ENCODE results near the gene SOX6. TPM values are rescaled to one million over a fixed set of nuclear protein-coding genes. Genes with fewer than 3 reads are reported as not detected.

The SOX6 gene
- polyA plus RNA-seq, 1 donor = 22.8 TPM

DNA sequence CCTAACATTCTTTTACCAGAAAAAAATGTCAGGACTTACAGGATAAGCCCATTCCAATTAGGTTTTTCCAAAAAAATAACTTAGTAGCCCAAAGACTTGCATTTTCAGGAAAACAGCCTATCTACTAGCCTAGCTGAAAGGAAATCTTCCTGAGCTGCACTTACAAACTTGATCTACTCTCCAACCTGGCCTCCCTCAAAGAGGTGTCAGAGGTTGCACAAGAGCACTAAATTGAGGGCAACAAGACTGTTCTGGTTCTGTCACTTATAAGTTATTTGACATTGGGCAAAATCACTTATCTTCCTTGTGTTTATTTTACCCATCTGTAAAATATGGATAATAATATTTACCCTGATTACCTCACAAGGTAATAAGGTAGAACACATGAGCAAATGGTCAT is 7.9 kb upstream of the SOX6 start:
- no peak for DNase-seq (ENCODE audit: low read depth)

GRCh38 chr11:16363706-16364105 is 7.4 kb upstream of the SOX6 start:
- DNase-seq (ENCODE audit: low read depth) = no peak

DNA sequence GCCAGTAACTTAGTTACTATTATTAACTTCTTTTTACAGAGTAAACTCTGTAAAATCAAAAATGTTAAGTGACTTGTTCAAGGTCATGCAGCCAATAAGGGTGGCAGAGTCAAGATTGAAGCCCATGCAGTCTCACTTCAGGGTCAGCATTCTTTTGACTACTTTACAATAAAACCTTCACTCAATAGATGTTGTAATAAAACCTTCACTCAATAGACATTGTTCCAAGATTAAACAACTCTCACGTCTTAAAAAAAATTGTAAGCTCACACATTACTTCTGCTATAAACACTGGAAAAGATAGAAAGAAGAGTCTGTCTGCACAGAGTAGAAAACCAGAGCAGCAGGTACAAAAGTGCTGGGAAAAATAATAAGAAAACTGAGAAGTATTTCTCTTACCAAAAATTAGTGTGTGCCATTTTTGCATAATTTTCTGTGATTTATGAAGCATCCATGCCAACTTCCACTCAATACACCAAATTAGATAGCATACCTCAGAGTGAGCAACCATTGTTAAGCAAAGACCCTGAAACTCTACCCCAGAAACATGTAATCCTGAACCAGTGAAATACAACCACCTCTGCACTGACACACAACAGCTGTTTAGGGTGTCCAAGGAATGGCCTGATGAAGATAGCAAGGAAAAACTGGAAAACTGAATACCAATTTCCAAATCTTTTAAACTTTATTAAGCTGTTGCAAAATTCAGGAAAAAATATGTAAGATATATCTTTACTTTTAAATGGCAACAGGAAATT is 4.9 kb upstream of the SOX6 start:
- no peak for DNase-seq (ENCODE audit: low read depth)

DNA sequence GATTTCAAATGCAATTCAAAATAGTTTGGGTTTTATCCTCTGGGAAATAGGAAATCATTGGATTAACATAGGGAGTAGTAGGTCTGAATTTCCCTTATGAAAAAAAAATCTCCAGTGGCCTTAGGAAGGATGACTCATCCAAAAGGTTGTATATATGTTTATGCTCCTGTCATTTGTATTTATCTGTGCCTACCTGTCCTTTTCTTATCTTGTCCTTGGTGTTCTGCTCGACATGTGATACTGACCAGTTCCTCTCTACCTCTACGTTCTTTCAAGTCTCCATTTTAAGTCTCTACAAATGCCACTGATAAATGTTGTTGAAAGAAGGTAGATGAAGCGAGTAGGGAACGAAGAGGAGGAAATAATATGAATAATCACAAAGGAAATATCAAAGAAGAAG is 3.0 kb upstream of the SOX6 start:
- no peak for DNase-seq (ENCODE audit: low read depth)

DNA sequence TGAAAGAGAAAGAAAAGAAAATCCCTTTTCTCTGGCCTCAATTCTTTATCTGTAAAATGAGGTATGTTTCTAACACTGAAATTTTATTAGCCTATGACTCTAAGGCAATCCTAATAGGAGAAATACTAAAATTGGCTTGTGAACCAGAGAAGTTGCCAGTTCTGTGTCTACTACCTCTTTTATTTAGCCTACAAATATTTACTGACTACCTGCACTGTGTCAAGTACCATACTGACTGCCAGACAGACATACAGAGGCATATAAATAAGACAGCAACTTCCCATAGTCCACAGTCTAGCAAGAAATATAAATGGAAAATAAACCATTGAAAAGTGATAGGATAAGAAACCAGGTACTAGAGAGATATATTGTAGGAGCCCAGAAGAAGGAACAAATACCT is 2.4 kb upstream of the SOX6 start:
- DNase-seq (ENCODE audit: low read depth) = no peak

DNA sequence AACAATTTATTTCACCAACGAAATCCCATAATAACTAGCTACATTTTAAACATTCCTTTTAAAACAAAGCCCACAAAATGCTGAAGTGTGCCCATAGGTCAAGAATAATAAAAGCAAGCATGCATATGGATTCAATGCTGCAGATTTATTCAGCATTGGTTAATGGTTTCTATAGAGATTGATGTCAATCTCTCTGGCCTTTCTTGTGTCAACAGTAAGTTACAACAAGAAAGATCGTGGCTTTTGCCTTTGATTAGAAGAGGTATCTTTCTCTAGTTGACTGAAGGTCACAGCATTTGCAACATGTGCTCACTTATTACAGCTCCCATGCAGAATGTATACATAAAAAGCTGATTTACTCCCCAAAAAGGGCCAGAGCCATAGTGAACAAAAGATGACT is 1.4 kb upstream of the SOX6 start:
- DNase-seq (ENCODE audit: low read depth) = no peak

DNA sequence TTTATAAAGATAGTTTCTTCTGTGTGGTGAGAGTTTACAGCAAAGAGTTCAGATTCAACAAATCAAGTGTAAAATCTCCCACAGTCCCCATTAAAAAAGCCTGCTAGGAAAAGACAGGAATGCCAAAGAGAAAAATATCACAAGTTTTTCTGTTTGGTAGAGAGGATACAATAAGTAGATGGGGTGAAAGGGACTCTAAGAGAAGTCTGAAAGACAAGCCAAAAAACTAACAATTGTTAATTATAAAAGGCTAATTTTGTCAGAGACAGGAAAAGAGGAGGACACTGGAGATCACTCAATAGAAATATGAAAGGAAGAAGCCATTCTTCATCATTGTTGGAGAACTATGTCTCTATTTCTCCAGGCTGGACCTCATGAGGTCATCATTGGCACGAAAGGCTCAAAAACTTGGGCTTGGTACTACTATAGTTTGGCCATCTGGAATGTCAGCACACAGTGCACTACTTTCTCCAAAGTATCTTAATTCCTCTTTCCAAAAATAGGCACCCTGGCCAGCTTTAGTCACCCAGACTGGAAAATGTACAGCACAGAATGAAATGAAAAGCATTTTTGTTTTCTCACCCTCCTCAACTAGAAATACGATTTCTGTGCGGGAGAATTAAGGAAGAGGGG is 531 bp upstream of the SOX6 start:
- peak; percentile 24 for DNase-seq (ENCODE audit: low read depth)

DNA sequence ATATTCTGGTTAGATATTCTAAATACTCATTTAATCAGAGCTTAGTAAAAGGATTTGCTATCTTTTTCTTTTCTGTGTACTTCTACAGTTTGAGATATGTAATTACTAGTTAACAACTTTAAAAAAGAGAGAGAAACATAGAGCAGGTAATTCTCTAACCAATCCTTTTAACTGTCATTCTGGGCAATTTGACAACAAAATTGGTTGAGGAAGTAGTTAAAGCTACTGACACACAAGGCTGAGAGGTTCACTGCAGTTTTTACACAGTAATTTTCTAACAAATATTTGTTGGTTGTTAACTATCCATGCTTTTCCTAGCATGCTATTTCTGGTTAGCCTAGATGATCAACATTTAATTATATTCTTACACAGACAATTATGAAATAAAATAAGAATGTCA is 3.6 kb downstream of the SOX6 start:
- DNase-seq (ENCODE audit: low read depth) = no peak

- no peak for DNase-seq (ENCODE audit: low read depth)
These were observed 6.2 kb downstream of the SOX6 start for GRCh38 chr11:16350125-16350524.

DNA sequence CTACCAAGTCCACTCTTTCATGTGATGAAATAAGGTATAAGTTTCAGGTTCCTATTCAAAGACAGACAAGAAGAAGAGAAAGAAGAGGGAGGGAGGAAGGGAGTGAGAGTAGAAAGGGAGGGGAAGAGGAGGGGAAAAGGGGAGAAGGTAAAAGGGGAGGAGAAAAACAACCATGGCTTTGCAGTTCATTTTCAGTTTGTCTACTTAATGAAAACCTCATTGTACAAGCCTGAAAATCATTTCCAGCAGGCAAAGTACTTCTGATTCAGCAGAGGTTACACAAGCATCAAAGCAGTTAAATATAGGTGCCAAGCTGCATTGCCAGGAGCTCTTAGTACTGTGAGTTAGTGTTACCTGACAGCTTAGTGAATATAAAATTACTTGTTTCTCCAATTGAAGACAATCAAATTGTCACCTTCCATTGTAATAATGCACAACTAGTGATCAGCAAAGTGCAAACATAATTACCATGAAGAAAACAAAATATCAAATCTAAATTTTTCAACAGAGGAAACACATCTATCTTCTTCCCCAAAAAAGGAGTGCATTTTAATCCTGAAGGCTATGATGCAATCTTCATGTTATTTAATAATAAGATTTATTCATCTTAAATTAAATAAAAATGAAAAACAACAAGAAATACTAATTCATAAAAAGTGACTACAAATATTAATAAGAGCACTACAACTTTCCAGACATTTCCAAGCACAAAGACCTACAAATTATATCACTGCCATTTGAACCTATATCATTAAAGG is 8.2 kb downstream of the SOX6 start:
- no peak for DNase-seq (ENCODE audit: low read depth)

- DNase-seq (ENCODE audit: low read depth) = no peak
These were observed 9.4 kb downstream of the SOX6 start for GRCh38 chr11:16346975-16347374.

GRCh38 chr11:16341853-16342252 is 14.5 kb downstream of the SOX6 start:
- DNase-seq (ENCODE audit: low read depth) = no peak

DNA sequence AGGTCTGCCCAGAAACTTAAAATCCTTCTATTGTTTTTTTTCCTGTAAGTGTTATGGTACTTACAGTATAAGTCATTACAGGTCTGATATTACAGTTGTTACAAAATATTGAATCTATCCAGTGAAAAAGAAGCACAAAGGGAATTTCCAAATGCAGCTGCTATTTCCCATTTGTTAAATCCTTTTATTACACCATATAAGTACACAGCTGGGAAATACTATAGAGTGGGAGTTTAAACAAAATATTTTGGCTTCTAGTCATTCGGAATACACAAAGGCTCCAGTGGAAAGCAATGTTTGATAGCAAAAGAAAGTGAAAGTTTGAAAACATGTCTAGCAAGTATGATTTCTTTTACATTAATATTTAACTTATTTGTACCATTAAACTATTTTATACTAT is 18.0 kb downstream of the SOX6 start:
- DNase-seq (ENCODE audit: low read depth) = peak; percentile 40

DNA sequence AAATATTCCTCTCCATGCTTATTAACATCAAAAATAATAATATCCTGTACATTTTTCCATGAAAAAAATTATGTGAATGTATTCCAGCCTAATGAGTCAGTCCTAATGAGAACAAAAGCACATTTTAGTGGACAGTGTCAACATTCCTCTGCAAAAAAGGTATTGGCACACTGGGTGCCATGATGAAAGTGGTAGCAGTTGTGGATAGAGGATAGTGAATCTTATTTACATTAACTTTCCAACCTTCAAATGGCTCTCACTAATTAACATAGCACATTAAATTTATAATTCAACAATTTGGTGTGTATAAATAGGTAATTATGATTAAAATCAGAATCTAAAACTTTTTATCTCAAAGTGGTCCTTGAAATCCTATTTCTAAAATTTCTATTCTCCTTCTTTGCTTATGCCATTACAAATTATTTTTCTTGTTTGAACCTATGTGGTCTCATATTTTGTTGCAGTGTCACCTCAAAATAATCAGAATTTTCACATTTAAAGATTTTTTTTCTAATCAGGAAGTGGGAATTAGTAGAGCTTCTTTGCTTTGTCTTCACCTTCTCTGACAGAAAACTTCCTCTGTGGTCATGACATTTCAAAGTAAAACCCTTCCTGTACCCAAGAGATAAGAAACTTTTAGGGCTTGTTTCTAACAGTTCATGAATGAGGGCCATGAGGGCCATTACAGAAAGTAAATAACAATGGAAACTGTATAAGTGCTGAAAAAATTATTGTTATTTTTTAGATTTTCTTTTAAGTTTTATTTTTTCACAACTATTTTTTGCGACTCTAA is 18.7 kb downstream of the SOX6 start:
- no peak for DNase-seq (ENCODE audit: low read depth)

DNA sequence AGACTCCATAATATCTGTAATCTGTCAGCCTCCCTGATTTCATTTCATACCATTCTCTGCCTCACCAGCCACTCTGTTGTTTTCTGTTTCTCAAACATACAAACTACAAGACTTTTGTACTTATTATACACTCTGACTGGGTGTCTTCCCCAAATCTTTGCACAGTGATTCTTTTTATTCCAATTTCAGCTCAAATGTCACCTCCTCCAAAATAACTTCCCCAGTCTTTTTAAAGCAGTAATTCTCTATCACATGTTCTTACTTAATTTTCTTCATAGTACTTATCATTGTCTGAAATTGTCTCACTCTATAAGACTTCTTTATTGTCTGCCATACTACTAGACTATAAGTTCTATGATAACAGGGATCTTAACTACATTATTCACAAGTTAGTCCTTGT is 19.6 kb downstream of the SOX6 start:
- DNase-seq (ENCODE audit: low read depth) = no peak

- DNase-seq (ENCODE audit: low read depth) = no peak
These were observed 20.1 kb downstream of the SOX6 start for GRCh38 chr11:16336204-16336603.

DNA sequence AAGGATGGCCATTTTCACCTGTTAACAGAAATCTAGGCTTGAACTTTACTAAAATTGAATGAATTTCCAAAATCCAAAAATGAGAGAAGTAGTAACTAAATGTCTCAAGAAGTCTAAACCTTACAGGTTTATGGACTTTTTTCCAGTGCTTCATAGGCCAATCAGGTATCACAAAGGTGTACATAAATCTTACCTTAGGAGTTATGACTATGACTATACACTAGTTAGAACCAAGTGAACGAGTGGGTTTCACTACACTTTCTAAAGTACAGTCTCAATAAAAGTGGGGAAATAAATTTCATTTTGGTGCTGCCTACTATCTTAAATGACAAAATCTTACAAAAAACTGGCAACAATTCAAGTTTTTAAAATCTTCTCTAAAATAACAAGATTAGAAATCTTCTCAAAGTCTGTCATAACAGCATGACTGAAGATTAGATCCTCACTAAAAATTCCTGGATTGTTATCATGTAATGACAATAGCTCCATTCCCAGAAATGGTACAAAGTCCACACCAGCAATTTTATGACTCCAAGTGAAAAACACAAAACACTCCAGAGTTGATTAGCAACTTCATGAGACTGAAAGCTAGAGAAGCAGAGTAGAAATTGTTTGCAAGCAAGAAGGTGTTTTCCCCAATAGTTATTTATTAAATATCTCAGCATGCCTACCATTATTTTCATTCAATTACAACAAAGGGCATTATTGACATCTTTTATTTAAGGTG is 20.9 kb downstream of the SOX6 start:
- no peak for DNase-seq (ENCODE audit: low read depth)

GRCh38 chr11:16326679-16327297 is 29.6 kb downstream of the SOX6 start:
- no peak for DNase-seq (ENCODE audit: low read depth)

GRCh38 chr11:16322190-16322589 is 34.2 kb downstream of the SOX6 start:
- DNase-seq (ENCODE audit: low read depth) = no peak

- no peak for DNase-seq (ENCODE audit: low read depth)
These were observed 35.2 kb downstream of the SOX6 start for GRCh38 chr11:16321148-16321547.

DNA sequence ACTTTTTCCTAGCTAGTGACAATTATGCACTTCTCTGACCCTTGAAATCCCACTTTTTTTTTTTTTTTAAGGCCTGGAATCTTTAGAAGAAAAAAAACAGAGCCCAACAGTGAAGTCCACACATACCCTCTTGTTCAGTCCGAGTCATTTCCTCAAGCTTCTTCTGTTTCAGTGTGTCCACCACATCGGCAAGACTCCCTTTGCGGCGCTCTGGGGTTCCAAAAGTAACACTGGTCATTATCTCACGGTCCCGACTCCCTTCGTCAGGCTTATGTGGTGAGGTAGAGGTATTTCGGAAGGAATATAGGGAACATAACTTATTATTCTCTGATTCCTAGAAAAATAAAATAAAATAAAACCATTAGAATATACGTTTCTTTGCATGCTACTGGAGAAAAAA is 38.0 kb downstream of the SOX6 start:
- no peak for DNase-seq (ENCODE audit: low read depth)

Measured in forelimb muscle (tissue), 1 donor.